Measurements from ENCODE around the gene OR2AE1. TPM values are rescaled to one million over a fixed set of nuclear protein-coding genes. Genes with fewer than 3 reads are reported as not detected.

The OR2AE1 gene
- total and polyA plus RNA-seq, 2 donors from 2014 or later: not detected

DNA sequence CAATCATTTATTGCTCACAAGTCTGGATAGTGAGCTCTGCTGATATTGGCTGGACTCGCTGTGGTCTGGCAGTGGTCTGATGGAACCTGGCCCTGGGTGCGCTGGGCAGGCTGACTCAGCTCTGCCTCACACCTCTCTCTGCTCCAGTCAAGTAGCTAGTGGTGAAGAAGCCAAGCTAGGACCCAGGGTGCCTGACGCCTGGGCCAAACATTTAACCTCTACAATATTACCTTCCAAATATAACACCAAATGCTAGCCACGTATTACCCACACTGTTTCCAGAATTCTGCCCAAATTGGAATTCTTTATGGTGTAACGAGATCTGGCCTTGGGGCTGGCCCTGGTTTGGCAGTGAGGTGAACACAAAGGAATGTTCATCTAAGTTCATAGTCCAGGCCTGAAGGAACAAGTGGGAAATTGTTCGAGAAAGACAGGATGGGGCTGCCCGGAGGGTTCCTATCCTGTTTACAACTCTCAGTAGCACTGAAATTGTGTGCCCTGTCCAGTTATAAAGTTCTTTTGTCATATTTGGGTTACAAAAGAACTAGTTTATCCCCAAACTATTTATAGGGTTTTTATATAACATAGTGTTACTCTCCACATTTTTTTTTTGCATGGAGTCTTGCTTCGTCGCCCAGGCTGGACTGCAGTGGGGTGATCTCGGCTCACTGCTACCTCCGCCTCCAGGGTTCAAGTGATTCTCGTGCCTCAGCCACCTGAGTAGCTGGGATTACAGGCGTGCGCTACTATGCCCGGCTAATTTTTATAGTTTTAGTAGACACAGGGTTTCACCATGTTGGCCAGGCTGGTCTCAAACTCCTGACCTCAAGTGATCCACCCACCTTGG is 16.3 kb downstream of the OR2AE1 start:
- intact Hi-C loops (cut with DNase I): no loop called here
- Histone ChIP-seq H3K4me3 (ENCODE audit: low read length in 3 of 3) (no peak overlapping the region), H3K27me3 (ENCODE audit: control insufficient read depth, insufficient read depth, low read length) (no peaks in the 10 kb centered on the region), H3K4me1 (ENCODE audit: control insufficient read depth in 2 of 3, insufficient read depth in 2 of 3, low read depth in 1 of 3, low read length in 3 of 3) (peaks cover 0 to 2% (median 0%) of the 10 kb centered on the region in 3 donors), H3K9ac (ENCODE audit: low read length in 3 of 3) (no peak overlapping the region), H3K27ac (ENCODE audit: low read depth in 2 of 2, low read length in 2 of 2) (peak overlapping the region in 1 of 2 donors; percentile 1), H3K36me3 (ENCODE audit: control insufficient read depth in 2 of 3, insufficient read depth in 3 of 3, low read length in 3 of 3) (no peaks in the 10 kb centered on the region), H3K9me3 (ENCODE audit: control insufficient read depth in 2 of 3, insufficient read depth in 1 of 3, low read length in 3 of 3) (peaks cover 0 to 6% (median 4%) of the 10 kb centered on the region in 3 donors)
- TF ChIP-seq, protein P1, sequence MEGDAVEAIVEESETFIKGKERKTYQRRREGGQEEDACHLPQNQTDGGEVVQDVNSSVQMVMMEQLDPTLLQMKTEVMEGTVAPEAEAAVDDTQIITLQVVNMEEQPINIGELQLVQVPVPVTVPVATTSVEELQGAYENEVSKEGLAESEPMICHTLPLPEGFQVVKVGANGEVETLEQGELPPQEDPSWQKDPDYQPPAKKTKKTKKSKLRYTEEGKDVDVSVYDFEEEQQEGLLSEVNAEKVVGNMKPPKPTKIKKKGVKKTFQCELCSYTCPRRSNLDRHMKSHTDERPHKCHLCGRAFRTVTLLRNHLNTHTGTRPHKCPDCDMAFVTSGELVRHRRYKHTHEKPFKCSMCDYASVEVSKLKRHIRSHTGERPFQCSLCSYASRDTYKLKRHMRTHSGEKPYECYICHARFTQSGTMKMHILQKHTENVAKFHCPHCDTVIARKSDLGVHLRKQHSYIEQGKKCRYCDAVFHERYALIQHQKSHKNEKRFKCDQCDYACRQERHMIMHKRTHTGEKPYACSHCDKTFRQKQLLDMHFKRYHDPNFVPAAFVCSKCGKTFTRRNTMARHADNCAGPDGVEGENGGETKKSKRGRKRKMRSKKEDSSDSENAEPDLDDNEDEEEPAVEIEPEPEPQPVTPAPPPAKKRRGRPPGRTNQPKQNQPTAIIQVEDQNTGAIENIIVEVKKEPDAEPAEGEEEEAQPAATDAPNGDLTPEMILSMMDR (IDR thresholded peaks at IDR 0.05; ENCODE audit: borderline replicate concordance, extremely low read depth, insufficient read depth): no peak
- peak in 2 of 5 donors; percentile 2 to 23 for DNase-seq
- FAIRE-seq: no peak

DNA sequence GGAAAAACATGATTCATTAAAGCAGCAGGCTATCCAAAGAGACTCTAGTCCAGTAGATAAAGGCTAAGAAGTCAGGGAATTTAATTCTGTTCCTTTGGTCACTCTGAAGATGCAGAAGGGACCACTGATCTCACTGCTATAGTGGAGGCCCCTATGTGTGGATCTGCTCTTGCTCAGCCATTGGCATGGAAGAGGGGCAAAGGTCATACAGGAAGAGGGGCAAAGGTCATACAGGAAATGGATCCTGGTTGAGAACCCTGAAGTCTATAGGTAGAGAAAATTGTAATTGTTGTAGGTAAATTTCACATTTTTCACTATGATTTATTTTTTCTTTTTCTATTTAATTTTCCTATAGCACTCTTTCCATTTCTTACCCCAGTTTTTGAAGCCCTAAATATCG is 21.6 kb downstream of the OR2AE1 start:
- DNase-seq (no peak), FAIRE-seq (no peak)
- Histone ChIP-seq H3K4me1 (ENCODE audit: control insufficient read depth in 2 of 3, insufficient read depth in 2 of 3, low read depth in 1 of 3, low read length in 3 of 3) (peaks cover 0 to 2% (median 0%) of the 10 kb centered on the region in 3 donors), H3K9me3 (ENCODE audit: control insufficient read depth in 2 of 3, insufficient read depth in 1 of 3, low read length in 3 of 3) (no peaks in the 10 kb centered on the region), H3K27ac (ENCODE audit: low read depth in 2 of 2, low read length in 2 of 2) (no peak overlapping the region), H3K4me3 (ENCODE audit: low read length in 3 of 3) (no peak overlapping the region), H3K36me3 (ENCODE audit: control insufficient read depth in 2 of 3, insufficient read depth in 3 of 3, low read length in 3 of 3) (no peaks in the 10 kb centered on the region), H3K27me3 (ENCODE audit: control insufficient read depth, insufficient read depth, low read length) (no peaks in the 10 kb centered on the region), H3K9ac (ENCODE audit: low read length in 3 of 3) (no peak overlapping the region)
- TF ChIP-seq, protein P1 (IDR thresholded peaks at IDR 0.05; ENCODE audit: borderline replicate concordance, extremely low read depth, insufficient read depth): no peak
- intact Hi-C loops (cut with DNase I): no loop called here

DNA sequence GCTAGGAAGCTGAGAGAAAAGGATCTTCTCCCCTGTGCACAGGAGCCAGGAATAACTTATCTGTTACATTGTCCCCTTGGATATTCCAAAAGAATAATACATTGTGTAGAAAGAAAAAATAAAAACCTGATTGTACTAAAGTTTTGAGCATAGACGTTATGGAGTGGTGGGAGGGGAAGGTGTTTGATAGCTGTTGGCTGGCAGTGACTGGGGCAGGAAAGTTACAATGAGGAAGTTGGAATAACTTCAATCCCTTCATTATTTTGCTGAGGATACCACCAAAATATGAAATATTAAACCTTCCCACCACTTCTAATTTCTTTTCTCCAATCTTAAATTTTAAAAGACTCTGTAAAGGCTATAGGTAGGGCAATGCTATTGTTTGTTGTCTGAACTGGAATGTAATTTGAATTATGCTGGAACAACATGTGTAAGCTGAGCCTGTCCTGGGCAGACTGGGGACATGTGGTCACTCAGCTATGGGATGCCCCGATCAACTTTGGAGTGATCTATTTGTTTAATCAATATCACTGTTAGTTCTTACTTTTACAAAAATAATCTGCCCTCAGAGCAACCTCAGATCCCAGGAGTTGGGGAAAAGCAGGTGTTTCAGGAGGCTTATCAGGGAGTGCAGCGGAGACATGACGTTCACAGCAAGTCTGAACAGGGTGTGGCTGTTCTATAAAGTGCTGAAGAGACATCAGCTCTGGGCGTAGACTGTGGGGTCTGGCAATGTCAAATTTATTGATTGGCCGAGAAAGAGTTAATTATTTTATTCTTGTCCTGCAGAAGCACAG is 28.2 kb downstream of the OR2AE1 start:
- no peak overlapping the region for H3K4me3 ChIP-seq (ENCODE audit: low read length in 3 of 3)
- H3K27me3 ChIP-seq (ENCODE audit: control insufficient read depth, insufficient read depth, low read length): no peaks in the 10 kb centered on the region
- DNase-seq (no peak), FAIRE-seq (no peak)
- TF ChIP-seq, protein P1 (IDR thresholded peaks at IDR 0.05; ENCODE audit: borderline replicate concordance, extremely low read depth, insufficient read depth): no peak
- no peaks in the 10 kb centered on the region for H3K4me1 ChIP-seq (ENCODE audit: control insufficient read depth in 2 of 3, insufficient read depth in 2 of 3, low read depth in 1 of 3, low read length in 3 of 3)
- intact Hi-C loops (cut with DNase I): no loop called here
- H3K9ac ChIP-seq (ENCODE audit: low read length in 3 of 3): no peak overlapping the region
- no peaks in the 10 kb centered on the region for H3K36me3 ChIP-seq (ENCODE audit: control insufficient read depth in 2 of 3, insufficient read depth in 3 of 3, low read length in 3 of 3)
- no peak overlapping the region for H3K27ac ChIP-seq (ENCODE audit: low read depth in 2 of 2, low read length in 2 of 2)
- no peaks in the 10 kb centered on the region for H3K9me3 ChIP-seq (ENCODE audit: control insufficient read depth in 2 of 3, insufficient read depth in 1 of 3, low read length in 3 of 3)

Measured in kidney (tissue), 14 donors.